Breast epithelium (tissue), 3 donors: ENCODE results near the gene ZNF441.

Source experiments
- CTCF ChIP-seq, 3 donors: fragments of 450-650 bp; IDR thresholded peaks; one replicate each; pipeline ENCODE4 v1.5.1; 2016 to 2017; ENCODE audit warnings: antibody characterized with exemption in 3 of 3, mild to moderate bottlenecking in 3 of 3, moderate library complexity in 3 of 3
- POLR2A ChIP-seq: fragments of 450-650 bp; IDR thresholded peaks from one replicate; pipeline ENCODE4 v1.6.1; 2016; ENCODE audit warnings: antibody characterized with exemption, mild to moderate bottlenecking, moderate library complexity

- TF ChIP-seq CTCF (IDR thresholded peaks at IDR 0.05) (peak in 1 of 3 donors; percentile 5), POLR2A (peak; percentile 23)
Measured at GRCh38 chr19:11766597-11767591, at the start of gene ZNF441.
